Activated CD8-positive, alpha-beta memory T cell treated with anti-CD3 and anti-CD28 coated beads, Interleukin-2, amount 50 U/mL, for 1 hour (primary cell): ENCODE measurements around the gene PTPN23.

Experiments
- DNase-seq: peaks from one replicate; pipeline ENCODE4 v3.0.0-alpha.2; 2020; ENCODE audit errors: extremely low read depth

PTPN23 gene

GRCh38 chr3:47407237-47407636 lies 26.4 kb downstream of the PTPN23 start:
- DNase-seq = no peak

GRCh38 chr3:47407896-47408838 lies 27.3 kb downstream of the PTPN23 start:
- DNase-seq = no peak

GRCh38 chr3:47408839-47409229 lies 28.0 kb downstream of the PTPN23 start:
- DNase-seq = no peak

- no peak for DNase-seq
These were observed 28.5 kb downstream of the PTPN23 start for GRCh38 chr3:47409284-47409683.

- DNase-seq = no peak
These were observed 29.0 kb downstream of the PTPN23 start for GRCh38 chr3:47409688-47410416.

- no peak for DNase-seq
These were observed 29.5 kb downstream of the PTPN23 start for GRCh38 chr3:47410417-47410720.

GRCh38 chr3:47410801-47411646 lies 30.2 kb downstream of the PTPN23 start:
- no peak for DNase-seq

- no peak for DNase-seq
These were observed 31.1 kb downstream of the PTPN23 start for GRCh38 chr3:47411696-47412452.

GRCh38 chr3:47412453-47412756 lies 31.6 kb downstream of the PTPN23 start:
- DNase-seq = no peak

GRCh38 chr3:47412842-47413520 lies 32.2 kb downstream of the PTPN23 start:
- DNase-seq = no peak

GRCh38 chr3:47413751-47414150 lies 32.9 kb downstream of the PTPN23 start:
- no peak for DNase-seq

GRCh38 chr3:47414161-47414564 lies 33.3 kb downstream of the PTPN23 start:
- DNase-seq = no peak

GRCh38 chr3:47414666-47415587 lies 34.1 kb downstream of the PTPN23 start:
- DNase-seq = no peak

- no peak for DNase-seq
These were observed 35.2 kb downstream of the PTPN23 start for GRCh38 chr3:47416041-47416440.

- DNase-seq = no peak
These were observed 37.6 kb downstream of the PTPN23 start for GRCh38 chr3:47418167-47419082.

- DNase-seq = no peak
These were observed 38.5 kb downstream of the PTPN23 start for GRCh38 chr3:47419083-47420043.

GRCh38 chr3:47420044-47420430 lies 39.2 kb downstream of the PTPN23 start:
- DNase-seq = no peak
